VCaP (cell line): ENCODE measurements around the gene CLIC5.

Experiments used
- H3K27ac ChIP-seq: fragments of 450-650 bp; 2 replicates; pipeline ENCODE4 v1.5.1; 2017
- CTCF ChIP-seq: fragments of 450-650 bp; conservative IDR thresholded peaks from 2 replicates; pipeline ENCODE4 v1.5.1; 2017; ENCODE audit warnings: mild to moderate bottlenecking, moderate library complexity

Gene CLIC5

GRCh38 chr6:45955597-45955996, 60.1 kb downstream of the CLIC5 start:
- no peak overlapping the region for H3K27ac ChIP-seq
- no peak for TF ChIP-seq CTCF

- no peak overlapping the region for H3K27ac ChIP-seq
- TF ChIP-seq CTCF: no peak
Measured at GRCh38 chr6:45952546-45952945, 63.1 kb downstream of the CLIC5 start.

- no peak for TF ChIP-seq CTCF
- no peak overlapping the region for H3K27ac ChIP-seq
Measured at GRCh38 chr6:45952168-45952529, 63.5 kb downstream of the CLIC5 start.

GRCh38 chr6:45951321-45952167, 64.1 kb downstream of the CLIC5 start:
- H3K27ac ChIP-seq: no peak overlapping the region
- TF ChIP-seq CTCF: no peak

- no peak overlapping the region for H3K27ac ChIP-seq
- no peak for TF ChIP-seq CTCF
Measured at GRCh38 chr6:45949256-45949655, 66.4 kb downstream of the CLIC5 start.

GRCh38 chr6:45947807-45948206, 67.9 kb downstream of the CLIC5 start:
- no peak overlapping the region for H3K27ac ChIP-seq
- TF ChIP-seq CTCF: no peak

GRCh38 chr6:45946887-45947286, 68.8 kb downstream of the CLIC5 start:
- TF ChIP-seq CTCF: no peak
- H3K27ac ChIP-seq: no peak overlapping the region
